Measurements from ENCODE around the gene ADCY9. TPM values are rescaled to one million over a fixed set of nuclear protein-coding genes. Genes with fewer than 3 reads are reported as not detected.

Gene ADCY9
- total RNA-seq, 1 experiment from 2014 or later = 4.7 TPM

DNA sequence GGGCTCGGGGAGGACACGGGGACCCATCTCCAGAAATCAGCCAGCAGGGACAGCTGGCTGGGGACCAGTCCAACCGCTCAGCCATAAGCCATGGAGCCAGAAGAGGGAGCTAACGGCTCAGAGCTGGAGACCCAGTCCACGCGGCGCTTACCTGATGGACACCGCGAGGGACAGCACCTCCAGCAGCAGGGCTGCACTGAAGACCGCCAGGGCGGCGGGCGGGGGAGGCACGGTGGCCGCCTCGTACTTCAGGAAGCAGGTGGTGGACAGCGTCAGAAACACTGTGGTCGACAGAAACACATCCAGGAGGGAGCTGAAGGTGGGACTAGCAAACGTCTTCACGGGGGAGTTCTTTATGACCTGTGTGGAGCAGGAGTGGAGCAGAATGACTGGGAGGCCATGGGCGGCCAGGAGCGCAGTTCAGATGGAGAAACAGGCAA is 133.1 kb downstream of the ADCY9 start:
- Histone ChIP-seq H2BK20ac (ENCODE audit: low read depth, low read length, poor library complexity, severe bottlenecking) (no peak overlapping the region), H3K18ac (ENCODE audit: insufficient read length, low read depth, low read length) (no peak overlapping the region), H3K23ac (ENCODE audit: insufficient read length, low read depth, low read length) (no peak overlapping the region), H3K27me3 (ENCODE audit: insufficient read depth, low read length) (no peaks in the 10 kb centered on the region), H4K5ac (ENCODE audit: insufficient read length, low read depth, low read length) (no peak overlapping the region), H2BK5ac (ENCODE audit: insufficient read length, low read length) (no peak overlapping the region), H3K4ac (ENCODE audit: low read depth, low read length) (no peak overlapping the region), H2AK5ac (ENCODE audit: insufficient read length, low read length) (no peak overlapping the region), H3T11ph (ENCODE audit: low read length) (no peak overlapping the region), H3K14ac (ENCODE audit: insufficient read depth, low read length) (no peak overlapping the region), H3K79me2 (ENCODE audit: insufficient read depth, low read length) (no peaks in the 10 kb centered on the region), H2BK12ac (ENCODE audit: insufficient read length, low read depth, low read length) (no peak overlapping the region), H2AFZ (ENCODE audit: low read length) (no peak overlapping the region), H4K91ac (ENCODE audit: insufficient read length, low read depth, low read length) (no peak overlapping the region), H3K9ac (ENCODE audit: extremely low read depth, insufficient read length, low read length) (no peak overlapping the region), H4K8ac (replicated peaks; ENCODE audit: insufficient read length, low read depth, low read length) (no peak overlapping the region), H3K79me1 (ENCODE audit: insufficient read depth, low read depth, low read length, poor library complexity, severe bottlenecking) (no peaks in the 10 kb centered on the region), H2BK120ac (ENCODE audit: low read depth, low read length, poor library complexity, severe bottlenecking) (no peak overlapping the region), H3K4me2 (ENCODE audit: insufficient read depth, insufficient read length, low read length) (no peak overlapping the region), H3K27ac (ENCODE audit: insufficient read length, low read depth, low read length) (no peak overlapping the region), H3K4me1 (ENCODE audit: insufficient read depth, low read length) (no peaks in the 10 kb centered on the region), H3K56ac (ENCODE audit: insufficient read length, low read depth, low read length) (no peak overlapping the region), H3K9me3 (ENCODE audit: control insufficient read depth, low read depth, low read length) (no peaks in the 10 kb centered on the region), H2BK15ac (ENCODE audit: low read depth, low read length) (no peak overlapping the region), H3K23me2 (ENCODE audit: insufficient read length, low read depth, low read length, poor library complexity, severe bottlenecking) (no peaks in the 10 kb centered on the region), H4K20me1 (ENCODE audit: control insufficient read depth, insufficient read depth, insufficient read length) (no peaks in the 10 kb centered on the region)
- Mint-ChIP-seq H3K27ac (peak overlapping the region in 1 of 3 experiments; percentile 25; a peak in 1 of 7 replicates), H3K27me3 (ENCODE audit: low read depth) (peaks cover 6% of the 10 kb centered on the region), H3K4me3 (no peak overlapping the region; a peak in 1 of 5 replicates), H3K36me3 (ENCODE audit: insufficient read depth in 1 of 3, low read depth in 3 of 3) (peaks cover 0 to 2% (median 2%) of the 10 kb centered on the region in 3 experiments; a peak in 2 of 7 replicates), H3K9me3 (no peaks in the 10 kb centered on the region), H3K4me1 (peaks cover 5 to 10% of the 10 kb centered on the region in 2 experiments)
- no CpG with 5 or more reads among the region's 22 CpGs for WGBS (ENCODE audit: extremely low coverage, insufficient read length, low lambda C conversion rate)
- peak; percentile 93 for DNase-seq
- TF ChIP-seq, protein P1, sequence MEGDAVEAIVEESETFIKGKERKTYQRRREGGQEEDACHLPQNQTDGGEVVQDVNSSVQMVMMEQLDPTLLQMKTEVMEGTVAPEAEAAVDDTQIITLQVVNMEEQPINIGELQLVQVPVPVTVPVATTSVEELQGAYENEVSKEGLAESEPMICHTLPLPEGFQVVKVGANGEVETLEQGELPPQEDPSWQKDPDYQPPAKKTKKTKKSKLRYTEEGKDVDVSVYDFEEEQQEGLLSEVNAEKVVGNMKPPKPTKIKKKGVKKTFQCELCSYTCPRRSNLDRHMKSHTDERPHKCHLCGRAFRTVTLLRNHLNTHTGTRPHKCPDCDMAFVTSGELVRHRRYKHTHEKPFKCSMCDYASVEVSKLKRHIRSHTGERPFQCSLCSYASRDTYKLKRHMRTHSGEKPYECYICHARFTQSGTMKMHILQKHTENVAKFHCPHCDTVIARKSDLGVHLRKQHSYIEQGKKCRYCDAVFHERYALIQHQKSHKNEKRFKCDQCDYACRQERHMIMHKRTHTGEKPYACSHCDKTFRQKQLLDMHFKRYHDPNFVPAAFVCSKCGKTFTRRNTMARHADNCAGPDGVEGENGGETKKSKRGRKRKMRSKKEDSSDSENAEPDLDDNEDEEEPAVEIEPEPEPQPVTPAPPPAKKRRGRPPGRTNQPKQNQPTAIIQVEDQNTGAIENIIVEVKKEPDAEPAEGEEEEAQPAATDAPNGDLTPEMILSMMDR (conservative IDR thresholded peaks at IDR 0.05) = peak; percentile 87

All from H9 (cell line).